B cell (primary cell): ENCODE results near the gene MTHFD1L. TPM values are rescaled to one million over a fixed set of nuclear protein-coding genes. Genes with fewer than 3 reads are reported as not detected.

Experiments used
- ATAC-seq: fragments of 200-7000 bp; cut with Tn5 transposase; one replicate; pipeline ENCODE4 v1.10.0; 2021; ENCODE audit warnings: low read depth, mild to moderate bottlenecking, moderate number of reproducible peaks, moderate library complexity
- CTCF ChIA-PET: fragments of 350-600 bp; sonication (Branson Sonifier 250); formaldehyde crosslinking; loops from one replicate; lab custom pipeline; 2021; ENCODE audit warnings: antibody characterized with exemption, inconsistent platforms; lab: Charles Lee
- POLR2A ChIA-PET: fragments of 350-600 bp; sonication (Branson Sonifier 250); formaldehyde crosslinking; loops from one replicate; lab custom pipeline; 2021; ENCODE audit warnings: antibody characterized with exemption; lab: Charles Lee
- DNase-seq: peaks from one replicate; pipeline ENCODE4 v3.0.0; 2013
- H2AFZ ChIP-seq: 2 replicates; pipeline ENCODE4 v1.6.1; 2012; ENCODE audit warnings: mild to moderate bottlenecking, low read depth, low read length; ENCODE audit not compliant: insufficient read depth, poor library complexity, severe bottlenecking
- H3K27ac ChIP-seq, 2 donors: 1 replicate in 1 of 2; 2 replicates in 1 of 2; pipeline ENCODE4 v1.5.1; 2012 to 2013; ENCODE audit warnings: low read length in 2 of 2, mild to moderate bottlenecking in 2 of 2, moderate library complexity in 1 of 2
- H3K27me3 ChIP-seq, 4 experiments: fragments of 200-600 bp in 1 of 4; sonication (generic) in 1 of 4; replicated peaks in 1 of 4; 1 replicate in 2 of 4; 2 replicates in 2 of 4; pipeline versions ENCODE4 v1.6.1 to v1.7.0; 2013 to 2016; ENCODE audit warnings: low read length in 3 of 4, mild to moderate bottlenecking in 2 of 4, mixed read lengths in 1 of 4, moderate library complexity in 1 of 4; ENCODE audit not compliant: insufficient read depth in 4 of 4, control insufficient read depth in 3 of 4; ENCODE audit errors: control extremely low read depth in 1 of 4
- H3K36me3 ChIP-seq, 2 experiments: replicated peaks in 1 of 2; 1 replicate in 1 of 2; 2 replicates in 1 of 2; pipeline versions ENCODE4 v1.6.1 to v1.7.1; 2013; ENCODE audit warnings: low read length in 1 of 2; ENCODE audit not compliant: insufficient read depth in 2 of 2, control insufficient read depth in 1 of 2; ENCODE audit errors: control extremely low read depth in 1 of 2, extremely low read depth in 1 of 2
- H3K4me1 ChIP-seq, 2 donors: fragments of 200-600 bp in 1 of 2; sonication (generic) in 1 of 2; 1 replicate in 1 of 2; 2 replicates in 1 of 2; pipeline versions ENCODE4 v1.5.1 to v1.6.1; 2013 to 2017; ENCODE audit warnings: low read length in 2 of 2; ENCODE audit not compliant: control insufficient read depth in 2 of 2, insufficient read depth in 2 of 2
- H3K4me2 ChIP-seq: replicated peaks from 2 replicates; pipeline ENCODE3; 2012; ENCODE audit warnings: mild to moderate bottlenecking, low read depth, low read length; ENCODE audit not compliant: poor library complexity, severe bottlenecking
- H3K4me3 ChIP-seq, 5 experiments: fragments of 200-600 bp in 1 of 5; sonication (generic) in 1 of 5; 1 replicate in 3 of 5; 2 replicates in 2 of 5; pipeline versions ENCODE4 v1.5.1 to v1.7.0; 2011 to 2016; ENCODE audit warnings: low read length in 4 of 5, mild to moderate bottlenecking in 4 of 5, low read depth in 2 of 5, control low read depth in 1 of 5, moderate library complexity in 1 of 5; ENCODE audit not compliant: insufficient read depth in 1 of 5; ENCODE audit errors: control extremely low read depth in 1 of 5, extremely low read depth in 1 of 5
- H3K79me2 ChIP-seq: fragments of 200-600 bp; sonication (generic); one replicate; pipeline ENCODE4 v1.6.0; 2016; ENCODE audit warnings: low read length; ENCODE audit not compliant: control insufficient read depth, insufficient read depth
- H3K9ac ChIP-seq: fragments of 200-600 bp; sonication (generic); 2 replicates; pipeline ENCODE4 v1.6.1; 2017; ENCODE audit warnings: mild to moderate bottlenecking, low read length, moderate library complexity
- H3K9me3 ChIP-seq, 3 donors: one replicate each; pipeline versions ENCODE4 v1.6.1 to v1.7.1; 2013; ENCODE audit warnings: low read length in 2 of 3; ENCODE audit not compliant: control insufficient read depth in 2 of 3, insufficient read depth in 1 of 3; ENCODE audit errors: control extremely low read depth in 1 of 3
- H4K20me1 ChIP-seq: 2 replicates; pipeline ENCODE4 v1.6.0; 2012; ENCODE audit warnings: mild to moderate bottlenecking, low read length; ENCODE audit not compliant: insufficient read depth, control insufficient read depth, poor library complexity, severe bottlenecking
- H3K27ac Mint-ChIP-seq: one replicate; pipeline ENCODE4 v1.8.0; 2021; ENCODE audit warnings: mixed read lengths
- H3K27me3 Mint-ChIP-seq: one replicate; pipeline ENCODE4 v1.8.0; 2021; ENCODE audit warnings: mixed read lengths
- H3K4me1 Mint-ChIP-seq: one replicate; pipeline ENCODE4 v1.8.0; 2021; ENCODE audit warnings: mixed read lengths
- H3K4me3 Mint-ChIP-seq: one replicate; pipeline ENCODE4 v1.8.0; 2021; ENCODE audit warnings: mixed read lengths
- H3K9me3 Mint-ChIP-seq: one replicate; pipeline ENCODE4 v1.8.0; 2022; ENCODE audit warnings: mixed read lengths; ENCODE audit not compliant: insufficient read depth
- CTCF ChIP-seq: fragments of 200-600 bp; IDR thresholded peaks from one replicate; pipeline ENCODE4 v1.8.0; 2022; ENCODE audit warnings: antibody characterized with exemption, mild to moderate bottlenecking
- EZH2 ChIP-seq: IDR thresholded peaks from 2 replicates; pipeline ENCODE4 v1.6.1; 2012; ENCODE audit warnings: borderline replicate concordance, low read depth, mild to moderate bottlenecking, moderate library complexity, low read length; ENCODE audit not compliant: insufficient read depth, poor library complexity, severe bottlenecking
- WGBS: methylation state at CpG from one replicate; pipeline ENCODE4 v1.1.5; 2013; ENCODE audit warnings: missing lambda C conversion rate; ENCODE audit not compliant: insufficient coverage; 5-methylcytosine and 5-hydroxymethylcytosine counted together
- intact Hi-C: fragments of 100-400 bp; cut with micrococcal nuclease; formaldehyde crosslinking; loops from one replicate; pipeline ENCODE4 v1.10.0; 2022
- polyA plus RNA-seq: library from polyadenylated mRNA; depleted of rRNA; stranded (reverse); fragments of >200 nt; gene quantifications from 2 replicates; pipeline ENCODE4 v1.2.3, GENCODE V29; 2012
- total RNA-seq, 2 donors: library from RNA; stranded (reverse); fragments of 120-200 nt in 1 of 2; gene quantifications; 1 replicate in 1 of 2; 2 replicates in 1 of 2; pipeline versions ENCODE4 v1.2.3 to v1.2.4, GENCODE V29; 2013 to 2022

The MTHFD1L gene
- total and polyA plus RNA-seq, 2 donors (not counting 1 experiment from before 2014, with no cell fraction given): 2.9 to 16.1 TPM

GRCh38 chr6:151069641-151070040, 204.1 kb downstream of the MTHFD1L start:
- POLR2A ChIA-PET: no interaction called here
- CTCF ChIA-PET: interaction anchor here (0.8 kb wide), 1 partner anchor 262 kb away, joined by 3 read pairs; no protein-coding TSS in a partner anchor
- TF ChIP-seq CTCF: no peak
- no peaks in the 10 kb centered on the region for H3K27me3 ChIP-seq
- Mint-ChIP-seq H3K27ac (no peak overlapping the region), H3K4me1 (peaks cover 10% of the 10 kb centered on the region), H3K4me3 (no peak overlapping the region), H3K9me3 (peaks cover 6% of the 10 kb centered on the region), H3K27me3 (no peaks in the 10 kb centered on the region)
- H3K4me1 ChIP-seq: peaks cover 0 to 4% of the 10 kb centered on the region in 2 donors
- no peak overlapping the region for H3K4me2 ChIP-seq
- H3K9me3 ChIP-seq: peaks cover 0 to 1% (median 0%) of the 10 kb centered on the region in 3 donors
- no peak overlapping the region for H3K4me3 ChIP-seq
- H3K36me3 ChIP-seq: no peaks in the 10 kb centered on the region
- ATAC-seq (no peak), DNase-seq (no peak)
- intact Hi-C loops: no loop called here
- H3K27ac ChIP-seq: no peak overlapping the region
- H2AFZ ChIP-seq: no peak overlapping the region
- H4K20me1 ChIP-seq: no peaks in the 10 kb centered on the region
- 98% methylated on average over 7 of the region's 8 CpGs for WGBS
- H3K9ac ChIP-seq: no peak overlapping the region
- H3K79me2 ChIP-seq: no peaks in the 10 kb centered on the region

- no peak overlapping the region for H3K4me3 ChIP-seq
- no peaks in the 10 kb centered on the region for H4K20me1 ChIP-seq
- Mint-ChIP-seq H3K9me3 (peaks cover 6% of the 10 kb centered on the region), H3K27me3 (no peaks in the 10 kb centered on the region), H3K4me1 (peaks cover 10% of the 10 kb centered on the region), H3K4me3 (no peak overlapping the region), H3K27ac (no peak overlapping the region)
- peaks cover 0 to 7% (median 0%) of the 10 kb centered on the region in 3 donors for H3K9me3 ChIP-seq
- no peaks in the 10 kb centered on the region for H3K27me3 ChIP-seq
- H2AFZ ChIP-seq: no peak overlapping the region
- H3K27ac ChIP-seq: no peak overlapping the region
- DNase-seq: no peak
- H3K79me2 ChIP-seq: no peaks in the 10 kb centered on the region
- H3K36me3 ChIP-seq: no peaks in the 10 kb centered on the region
- intact Hi-C loops: no loop called here
- H3K4me2 ChIP-seq: no peak overlapping the region
- TF ChIP-seq EZH2 (no peak), CTCF (no peak)
- 100% methylated on average over 1 of the region's 3 CpGs for WGBS
- H3K4me1 ChIP-seq: peaks cover 0 to 4% of the 10 kb centered on the region in 2 donors
- no peak overlapping the region for H3K9ac ChIP-seq
- no peak for ATAC-seq
- CTCF ChIA-PET: no interaction called here
- POLR2A ChIA-PET: no interaction called here
Observed at GRCh38 chr6:151070631-151071051, 205.1 kb downstream of the MTHFD1L start.
